ENCODE measurements around the gene ERGIC1. TPM values are rescaled to one million over a fixed set of nuclear protein-coding genes. Genes with fewer than 3 reads are reported as not detected.
A peak's percentile ranks its signal among the peaks of the same experiment; 100 is the strongest.
"Not testable (repeated sequence)": the region's sequence is repeated elsewhere in the genome, so short reads cannot be mapped to it uniquely, and the experiment has no call there.

ERGIC1 gene
- total RNA-seq, 1 donor from 2014 or later, result 105 TPM

DNA sequence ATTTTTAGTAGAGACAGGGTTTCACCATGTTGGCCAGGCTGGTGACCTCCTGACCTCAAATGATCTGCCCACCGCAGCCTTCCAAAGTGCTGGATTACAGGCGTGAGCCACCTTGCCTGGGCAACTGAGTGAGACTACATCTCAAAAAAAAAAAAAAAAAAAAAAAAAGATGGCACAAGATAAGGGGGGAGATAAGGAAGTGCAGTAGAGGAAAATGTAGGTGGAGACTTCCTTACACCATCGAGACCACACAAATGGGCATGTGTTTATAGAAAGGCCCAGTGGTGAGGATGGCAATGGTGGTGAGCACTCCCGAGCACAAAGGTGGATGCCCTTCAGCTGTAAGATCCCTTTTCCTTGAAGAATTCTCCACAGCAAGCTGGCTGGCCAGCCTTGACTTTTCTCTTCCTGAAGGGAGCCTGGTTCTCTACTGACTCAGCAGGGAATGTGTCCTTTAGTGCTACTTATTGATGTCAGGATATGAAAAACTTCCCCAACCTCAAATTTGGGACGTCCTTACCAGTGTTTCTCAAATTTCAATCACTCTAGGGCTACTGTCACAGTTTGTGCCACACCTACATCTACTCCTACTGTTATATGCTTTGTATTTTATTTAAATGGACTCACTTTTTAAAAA, 28.2 kb downstream of the ERGIC1 start:
- Mint-ChIP-seq H3K4me1 (ENCODE audit: unreplicated experiment) (peaks cover 42% of the 10 kb centered on the region), H3K4me3 (no peak overlapping the region), H3K9me3 (no peaks in the 10 kb centered on the region), H3K27me3 (no peaks in the 10 kb centered on the region), H3K27ac (peak overlapping the region; percentile 23), H3K36me3 (peaks cover 8% of the 10 kb centered on the region)
- TF ChIP-seq, protein P1, sequence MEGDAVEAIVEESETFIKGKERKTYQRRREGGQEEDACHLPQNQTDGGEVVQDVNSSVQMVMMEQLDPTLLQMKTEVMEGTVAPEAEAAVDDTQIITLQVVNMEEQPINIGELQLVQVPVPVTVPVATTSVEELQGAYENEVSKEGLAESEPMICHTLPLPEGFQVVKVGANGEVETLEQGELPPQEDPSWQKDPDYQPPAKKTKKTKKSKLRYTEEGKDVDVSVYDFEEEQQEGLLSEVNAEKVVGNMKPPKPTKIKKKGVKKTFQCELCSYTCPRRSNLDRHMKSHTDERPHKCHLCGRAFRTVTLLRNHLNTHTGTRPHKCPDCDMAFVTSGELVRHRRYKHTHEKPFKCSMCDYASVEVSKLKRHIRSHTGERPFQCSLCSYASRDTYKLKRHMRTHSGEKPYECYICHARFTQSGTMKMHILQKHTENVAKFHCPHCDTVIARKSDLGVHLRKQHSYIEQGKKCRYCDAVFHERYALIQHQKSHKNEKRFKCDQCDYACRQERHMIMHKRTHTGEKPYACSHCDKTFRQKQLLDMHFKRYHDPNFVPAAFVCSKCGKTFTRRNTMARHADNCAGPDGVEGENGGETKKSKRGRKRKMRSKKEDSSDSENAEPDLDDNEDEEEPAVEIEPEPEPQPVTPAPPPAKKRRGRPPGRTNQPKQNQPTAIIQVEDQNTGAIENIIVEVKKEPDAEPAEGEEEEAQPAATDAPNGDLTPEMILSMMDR (conservative IDR thresholded peaks at IDR 0.05), result no peak
- DNase-seq (ENCODE audit: extremely low spot score, unreplicated experiment), result no peak

DNA sequence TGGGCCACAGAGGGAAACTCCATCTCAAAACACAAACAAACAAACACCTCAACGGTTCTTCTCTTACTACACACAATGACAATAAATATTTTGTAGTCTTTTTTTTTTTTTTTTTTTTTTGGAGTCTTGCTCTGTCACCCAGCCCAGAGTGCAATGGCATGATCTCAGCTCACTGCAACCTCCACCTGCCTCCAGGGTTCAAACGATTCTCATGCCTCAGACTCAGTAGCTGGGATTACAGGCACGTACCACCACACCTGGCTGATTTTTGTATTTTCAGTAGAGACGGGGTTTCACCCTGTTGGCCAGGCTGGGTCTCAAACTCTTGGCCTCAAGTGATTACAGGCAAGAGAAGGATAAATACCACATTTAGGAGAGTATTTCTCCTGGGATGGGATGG, 30.1 kb downstream of the ERGIC1 start:
- H3K4me1 Mint-ChIP-seq (ENCODE audit: unreplicated experiment), result peaks cover 44% of the 10 kb centered on the region
- not testable (repeated sequence) for H3K4me3 Mint-ChIP-seq; H3K9me3 Mint-ChIP-seq; H3K36me3 Mint-ChIP-seq; H3K27ac Mint-ChIP-seq; DNase-seq (ENCODE audit: extremely low spot score, unreplicated experiment); H3K27me3 Mint-ChIP-seq

DNA sequence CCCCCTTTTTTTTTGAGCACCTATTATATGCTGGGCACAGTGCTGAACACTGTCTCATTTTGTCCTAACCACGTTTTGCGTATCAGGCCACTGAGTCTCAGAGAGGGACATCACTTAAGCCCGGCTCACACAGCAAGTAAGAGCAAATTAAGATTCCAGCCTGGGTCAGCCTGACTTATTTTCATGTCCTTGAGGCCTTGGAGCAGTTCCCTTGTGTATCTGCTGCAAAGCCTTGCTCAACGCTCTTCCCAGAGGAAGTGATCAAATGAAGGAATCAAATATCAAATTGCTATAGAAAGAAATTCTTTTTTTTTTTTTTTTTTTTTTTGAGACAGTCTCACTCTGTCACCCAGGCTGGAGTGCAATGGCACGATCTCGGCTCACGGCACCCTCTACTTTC, 30.7 kb downstream of the ERGIC1 start:
- TF ChIP-seq, protein P1 (conservative IDR thresholded peaks at IDR 0.05), result no peak
- no peak for DNase-seq (ENCODE audit: extremely low spot score, unreplicated experiment)
- no peaks in the 10 kb centered on the region for H3K27me3 Mint-ChIP-seq
- peaks cover 5% of the 10 kb centered on the region for H3K36me3 Mint-ChIP-seq
- H3K4me3 Mint-ChIP-seq, result no peak overlapping the region
- H3K27ac Mint-ChIP-seq, result no peak overlapping the region
- peaks cover 42% of the 10 kb centered on the region for H3K4me1 Mint-ChIP-seq (ENCODE audit: unreplicated experiment)
- H3K9me3 Mint-ChIP-seq, result no peaks in the 10 kb centered on the region

DNA sequence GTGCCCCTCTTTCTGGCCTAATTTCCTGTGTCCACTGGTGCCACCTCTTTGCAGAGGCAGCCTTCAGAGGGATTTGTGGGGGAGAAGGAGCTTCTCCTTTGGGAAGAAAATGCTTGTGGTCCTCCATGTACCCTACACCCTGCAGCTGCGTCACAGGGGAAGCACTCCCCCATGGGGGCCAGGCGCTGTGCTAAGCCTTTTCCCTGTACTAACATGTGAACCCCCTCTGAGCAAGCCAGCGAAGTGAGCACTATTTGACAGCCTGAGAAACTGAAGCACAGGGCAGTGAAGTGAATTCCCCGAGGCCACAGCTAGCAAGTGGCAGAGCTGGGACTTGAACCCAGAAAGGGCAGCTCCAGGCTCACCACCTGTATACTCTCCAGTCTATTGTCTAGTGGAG, 32.3 kb downstream of the ERGIC1 start:
- H3K27ac Mint-ChIP-seq, result no peak overlapping the region
- TF ChIP-seq, protein P1 (conservative IDR thresholded peaks at IDR 0.05), result no peak
- H3K4me3 Mint-ChIP-seq, result no peak overlapping the region
- no peak for DNase-seq (ENCODE audit: extremely low spot score, unreplicated experiment)
- H3K36me3 Mint-ChIP-seq, result peaks cover 3% of the 10 kb centered on the region
- H3K9me3 Mint-ChIP-seq, result no peaks in the 10 kb centered on the region
- H3K27me3 Mint-ChIP-seq, result no peaks in the 10 kb centered on the region
- peaks cover 30% of the 10 kb centered on the region for H3K4me1 Mint-ChIP-seq (ENCODE audit: unreplicated experiment)

DNA sequence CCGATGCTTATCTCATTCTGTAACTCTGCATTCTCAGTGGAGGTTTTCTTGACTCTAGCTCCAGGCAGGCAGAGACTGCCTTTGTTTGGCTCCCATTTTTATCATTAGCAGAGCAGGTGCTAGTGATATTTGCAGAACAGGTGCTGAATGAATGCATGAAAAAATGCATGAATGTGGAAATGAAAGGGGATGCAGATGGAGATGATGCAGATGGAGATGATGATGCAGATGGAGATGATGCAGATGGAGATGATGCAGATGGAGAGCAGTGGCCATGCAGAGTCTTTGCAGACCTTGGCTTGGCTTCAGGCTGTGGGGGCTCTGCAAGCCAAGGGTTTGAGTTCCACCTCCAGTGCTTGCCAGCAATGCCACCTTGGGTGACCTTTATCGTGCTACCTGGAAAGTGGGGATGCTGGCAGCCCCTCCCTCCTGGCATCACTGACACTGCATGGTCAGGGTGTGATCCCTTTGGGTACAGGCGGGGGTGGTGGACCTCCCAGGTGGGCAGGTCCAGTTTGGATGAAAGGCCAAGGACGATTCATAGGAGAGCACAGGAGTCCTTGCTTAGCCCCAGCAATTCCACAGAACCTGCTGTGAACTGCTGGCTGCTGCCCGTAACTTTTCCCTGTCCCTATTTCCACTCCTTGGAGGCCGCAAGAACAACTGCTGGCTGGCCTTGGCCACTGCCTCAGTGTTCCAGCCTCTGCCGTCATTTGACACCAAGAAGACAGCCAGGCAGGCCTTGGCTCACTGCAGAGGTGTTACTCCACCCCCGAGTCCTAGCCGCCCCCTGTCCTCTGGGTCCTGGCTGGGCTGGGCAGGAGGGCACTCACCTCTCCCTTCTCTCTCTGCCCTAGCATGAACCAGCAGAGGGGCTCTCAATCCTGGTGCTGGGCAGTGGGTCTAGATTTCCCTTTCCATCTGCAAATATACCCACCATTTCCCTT, 33.0 kb downstream of the ERGIC1 start:
- peaks cover 27% of the 10 kb centered on the region for H3K4me1 Mint-ChIP-seq (ENCODE audit: unreplicated experiment)
- no peak overlapping the region for H3K4me3 Mint-ChIP-seq
- no peaks in the 10 kb centered on the region for H3K36me3 Mint-ChIP-seq
- no peak overlapping the region for H3K27ac Mint-ChIP-seq
- H3K27me3 Mint-ChIP-seq, result no peaks in the 10 kb centered on the region
- no peaks in the 10 kb centered on the region for H3K9me3 Mint-ChIP-seq
- DNase-seq (ENCODE audit: extremely low spot score, unreplicated experiment), result no peak
- TF ChIP-seq, protein P1 (conservative IDR thresholded peaks at IDR 0.05), result no peak
